ENCODE data around the gene SVIL.

- TF ChIP-seq CTCF (IDR thresholded peaks at IDR 0.05) (no peak), POLR2A (IDR thresholded peaks at IDR 0.05) (no peak), POLR2AphosphoS5 (IDR thresholded peaks at IDR 0.05) (no peak)
Measured at GRCh38 chr10:29628912-29629526, 5.8 kb downstream of the SVIL start.
